Epithelial cell of prostate (primary cell): ENCODE measurements around the gene MEAF6.

Experiments
- DNase-seq: peaks from one replicate; pipeline ENCODE4 v3.0.0-alpha.2; 2011; ENCODE audit warnings: low read depth, low spot score
- H3K27ac ChIP-seq: fragments of 450-650 bp; 2 replicates; pipeline ENCODE4 v1.5.1; 2017; ENCODE audit warnings: mild to moderate bottlenecking

The MEAF6 gene

DNA sequence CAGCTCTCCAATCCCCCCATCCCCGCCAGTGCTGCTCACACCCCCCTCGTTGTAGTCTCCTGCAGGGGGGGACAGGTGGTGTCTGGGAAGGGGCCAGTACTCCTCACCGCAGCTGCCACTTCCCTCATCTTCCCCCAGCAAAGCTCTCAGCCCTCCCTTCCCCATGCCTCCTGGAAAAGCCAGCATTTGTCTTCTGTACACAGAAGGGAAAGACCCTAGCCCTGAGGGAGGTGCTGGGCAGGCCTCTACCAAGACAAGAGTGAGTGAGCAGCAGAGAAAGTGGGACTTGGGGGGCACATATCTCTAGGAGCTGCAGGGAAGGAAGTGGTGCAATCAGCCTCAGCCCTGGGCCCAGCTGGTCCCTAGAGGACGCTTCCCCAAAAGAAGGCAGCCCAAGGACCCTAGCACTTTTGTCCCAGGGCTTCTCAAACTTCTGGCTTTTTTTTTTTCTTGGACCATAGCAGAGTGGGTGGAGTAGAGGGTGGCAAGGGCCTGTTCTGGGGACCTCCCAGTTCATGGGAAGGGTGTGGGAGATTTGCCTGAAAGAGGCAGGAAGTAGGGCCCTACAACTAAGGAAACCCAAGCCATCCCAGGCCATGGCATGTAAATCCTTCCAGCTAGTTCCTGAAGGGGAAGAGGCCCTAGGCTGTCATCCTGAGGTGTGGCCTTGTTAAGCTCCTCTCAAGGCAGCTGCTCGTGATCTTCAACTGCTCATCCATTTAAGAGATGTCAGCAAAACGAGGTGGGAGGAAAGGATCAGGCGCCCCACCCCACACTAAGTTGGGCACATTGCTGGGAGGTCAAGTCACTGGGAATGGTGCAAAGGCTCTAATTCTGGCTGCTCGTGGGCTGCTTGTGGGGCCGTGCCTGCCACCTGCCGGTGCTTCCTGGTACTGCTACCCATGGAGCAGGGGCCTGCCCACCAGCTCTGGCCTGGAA, 27.6 kb downstream of the MEAF6 start:
- no peak for DNase-seq

DNA sequence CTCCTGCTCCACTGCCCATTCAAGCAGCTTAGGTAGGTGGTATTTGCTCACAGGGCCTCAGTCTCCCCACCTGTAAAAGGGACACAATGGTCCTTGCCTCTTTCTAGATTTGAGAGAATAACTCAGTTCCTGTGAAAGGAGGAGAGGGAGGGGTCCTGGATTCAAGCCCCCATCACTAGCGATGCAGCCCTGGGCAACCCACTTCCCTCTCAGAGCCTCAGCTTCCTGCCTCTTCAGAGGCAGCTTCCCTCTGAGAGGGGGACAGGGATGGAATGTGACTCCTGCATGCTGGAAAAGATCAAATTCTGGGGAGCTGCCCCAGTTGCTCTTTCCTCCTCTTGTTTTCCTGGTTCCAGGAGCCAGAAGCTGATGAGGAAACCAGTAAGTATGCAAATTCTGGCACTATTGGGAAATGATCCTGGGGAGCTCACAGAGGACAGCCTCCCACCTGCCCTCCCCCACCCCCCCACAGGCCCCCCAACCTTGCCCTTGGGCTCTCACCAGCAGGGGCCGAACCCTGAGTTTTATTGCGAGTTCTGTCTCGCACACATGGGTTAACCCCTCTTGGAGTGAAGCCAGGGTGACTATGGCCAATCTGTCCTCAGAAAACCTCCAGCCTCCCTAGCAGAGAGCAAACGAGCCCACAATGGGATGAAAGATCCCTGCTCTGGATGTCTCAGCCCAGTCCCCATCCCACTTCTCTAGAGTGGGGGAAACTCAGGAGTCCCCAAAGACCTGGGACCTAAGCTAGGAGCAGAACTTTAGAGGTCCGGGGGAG, 28.5 kb downstream of the MEAF6 start:
- no peak for DNase-seq
- H3K27ac ChIP-seq: peak overlapping the region; percentile 99

More for the DNA sequence above, 27.6 kb downstream of the MEAF6 start:
- H3K27ac ChIP-seq: peak overlapping the region; percentile 99

DNA sequence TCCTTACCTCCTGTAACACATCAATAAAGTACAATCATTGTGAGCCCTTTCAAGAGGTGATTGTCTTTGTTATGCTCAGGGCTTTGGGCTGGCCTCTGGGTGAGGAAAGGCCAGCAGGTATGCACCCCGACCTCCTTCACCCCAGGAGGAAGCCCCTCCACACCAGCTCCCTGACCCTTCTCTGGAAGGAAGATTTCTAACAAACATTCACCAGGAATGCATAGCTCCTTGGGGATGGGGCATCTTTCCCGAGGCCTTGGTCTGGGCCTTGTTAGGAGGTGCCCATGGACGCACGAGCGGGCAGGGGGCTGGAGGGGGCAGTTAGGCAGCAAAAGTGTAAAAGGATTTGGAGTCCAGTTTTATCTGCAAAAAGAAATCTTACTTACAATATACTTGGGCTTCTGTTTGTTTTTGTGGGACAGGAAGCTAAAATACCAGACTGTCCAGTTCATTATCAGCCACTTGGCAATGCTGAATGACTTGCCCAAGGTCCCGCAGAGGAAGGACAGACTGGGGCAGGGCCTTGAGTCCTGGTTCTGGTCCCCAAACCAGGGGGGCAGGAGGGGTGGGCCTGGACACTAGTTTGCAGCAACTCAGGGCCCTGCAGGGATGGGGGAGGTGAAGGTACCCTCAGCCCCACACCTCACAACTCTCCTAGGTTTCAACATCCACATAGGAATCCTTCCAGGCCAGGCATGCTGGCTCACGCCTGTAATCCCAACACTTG, 30.1 kb downstream of the MEAF6 start:
- no peak for DNase-seq
- peak overlapping the region; percentile 99 for H3K27ac ChIP-seq

DNA sequence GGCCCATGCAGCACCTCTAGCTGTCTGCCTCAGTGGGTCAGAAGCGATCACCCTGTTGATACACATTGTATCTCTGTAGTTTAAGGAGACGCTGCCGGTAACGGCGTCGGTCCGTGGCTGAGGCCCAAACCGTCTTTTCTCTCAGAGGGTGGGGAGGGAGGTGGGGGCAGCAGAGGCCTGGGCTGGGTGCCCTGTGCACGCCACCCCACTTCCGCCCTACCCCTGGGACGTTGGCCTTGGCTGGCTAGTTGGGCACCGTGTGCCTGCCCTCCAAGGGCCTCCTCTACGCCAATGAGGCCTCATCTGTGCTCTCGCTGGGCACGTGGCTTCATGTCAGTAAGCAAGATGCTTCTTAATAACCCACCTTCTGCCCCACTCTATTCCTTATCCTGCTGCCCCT, 30.8 kb downstream of the MEAF6 start:
- H3K27ac ChIP-seq: peak overlapping the region; percentile 99
- DNase-seq: no peak

DNA sequence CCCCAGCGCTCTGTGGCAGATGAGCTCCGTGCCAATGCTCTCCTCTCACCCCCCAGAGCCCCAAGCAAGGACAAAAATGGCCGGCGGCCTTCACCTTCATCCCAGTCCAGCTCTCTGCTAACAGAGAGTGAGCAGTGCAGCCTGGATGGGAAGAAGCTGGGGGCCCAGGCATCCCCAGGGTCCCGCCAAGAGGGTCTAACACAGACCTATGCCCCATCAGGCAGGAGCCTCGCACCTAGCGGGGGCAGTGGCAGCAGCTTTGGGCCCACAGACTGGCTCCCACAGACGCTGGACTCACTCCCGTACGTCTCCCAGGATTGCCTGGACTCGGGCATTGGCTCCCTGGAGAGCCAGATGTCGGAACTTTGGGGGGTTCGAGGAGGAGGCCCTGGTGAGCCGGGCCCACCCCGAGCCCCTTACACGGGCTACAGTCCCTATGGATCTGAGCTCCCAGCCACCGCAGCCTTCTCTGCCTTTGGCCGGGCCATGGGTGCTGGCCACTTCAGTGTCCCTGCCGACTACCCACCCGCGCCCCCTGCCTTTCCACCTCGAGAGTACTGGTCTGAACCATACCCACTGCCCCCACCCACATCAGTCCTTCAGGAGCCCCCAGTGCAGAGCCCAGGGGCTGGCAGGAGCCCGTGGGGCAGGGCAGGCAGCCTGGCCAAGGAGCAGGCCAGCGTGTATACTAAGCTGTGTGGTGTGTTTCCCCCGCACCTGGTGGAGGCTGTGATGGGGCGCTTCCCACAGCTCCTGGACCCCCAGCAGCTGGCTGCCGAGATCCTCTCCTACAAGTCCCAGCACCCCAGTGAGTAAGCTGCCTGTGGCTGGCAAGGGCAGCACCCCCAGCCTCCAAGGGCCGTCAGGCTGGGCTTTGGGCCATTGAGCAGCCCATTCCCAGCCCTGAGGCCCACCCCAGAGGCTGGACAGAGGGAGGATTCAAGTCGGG, 31.5 kb downstream of the MEAF6 start:
- no peak for DNase-seq
- H3K27ac ChIP-seq: peak overlapping the region; percentile 99

DNA sequence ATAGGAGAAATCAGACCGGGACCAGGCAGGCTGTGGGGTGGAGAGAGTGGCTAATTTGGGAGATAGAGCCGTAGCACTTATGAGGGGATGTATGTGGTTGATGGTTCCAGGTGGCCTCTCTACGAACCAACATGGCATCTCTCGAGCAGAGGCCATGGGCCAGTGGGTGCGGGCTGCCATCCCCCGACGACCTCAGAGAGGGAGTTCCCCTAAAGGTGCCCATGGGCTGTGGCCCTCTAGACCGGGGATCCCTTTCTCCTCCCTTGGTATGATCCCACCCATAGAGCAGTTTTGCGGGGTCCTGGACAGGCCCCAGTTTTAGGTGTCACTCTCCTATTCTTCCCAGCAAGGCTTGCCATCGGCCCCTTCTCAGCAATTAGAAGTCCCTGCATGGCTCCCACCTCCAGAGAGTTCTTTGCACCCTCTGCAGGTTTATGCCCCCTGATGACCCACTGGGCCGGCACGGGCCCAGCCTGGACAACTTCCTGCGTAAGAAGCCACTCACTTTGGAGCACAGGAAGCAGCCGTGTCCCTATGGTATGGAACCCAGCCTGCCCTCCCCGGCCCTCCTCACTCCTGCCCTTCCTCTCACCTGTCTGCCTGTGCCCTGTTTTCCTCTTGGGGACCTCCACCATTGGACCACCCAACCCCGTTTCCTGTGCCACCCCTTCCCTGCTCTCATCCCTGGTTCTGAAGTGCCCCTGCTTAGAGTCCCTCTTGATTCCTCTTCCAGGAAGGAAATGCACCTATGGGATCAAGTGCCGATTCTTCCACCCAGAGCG, 32.4 kb downstream of the MEAF6 start:
- DNase-seq: no peak
- H3K27ac ChIP-seq: peak overlapping the region; percentile 99

DNA sequence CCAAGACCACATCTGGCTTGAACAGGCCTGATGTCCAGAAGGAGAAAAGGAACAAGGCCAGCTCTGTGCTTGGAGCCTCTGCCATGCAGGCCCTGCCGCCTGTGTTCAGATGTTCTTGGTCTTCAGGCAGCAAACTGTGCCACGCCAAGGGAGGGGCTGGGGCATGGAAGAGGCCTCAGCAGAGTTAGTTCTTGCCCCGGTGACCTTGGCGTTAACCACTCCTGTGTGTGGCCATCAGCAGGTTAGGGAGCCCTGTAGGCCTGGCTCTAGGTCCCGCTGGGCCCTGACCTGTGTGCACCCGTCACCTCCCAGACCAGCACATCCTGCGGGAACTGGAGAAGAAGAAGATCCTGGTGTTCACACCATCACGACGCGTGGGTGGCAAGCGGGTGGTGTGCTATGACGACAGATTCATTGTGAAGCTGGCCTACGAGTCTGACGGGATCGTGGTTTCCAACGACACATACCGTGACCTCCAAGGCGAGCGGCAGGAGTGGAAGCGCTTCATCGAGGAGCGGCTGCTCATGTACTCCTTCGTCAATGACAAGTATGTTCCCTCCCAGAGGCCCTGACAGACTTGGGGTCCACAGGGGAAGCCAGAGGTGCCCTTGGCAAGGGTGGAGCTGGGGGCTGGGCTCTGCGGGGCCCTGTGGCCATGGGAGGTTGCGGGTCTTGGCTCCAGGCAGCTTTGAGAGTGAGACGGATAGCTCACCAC, 33.1 kb downstream of the MEAF6 start:
- no peak for DNase-seq
- peak overlapping the region; percentile 99 for H3K27ac ChIP-seq

DNA sequence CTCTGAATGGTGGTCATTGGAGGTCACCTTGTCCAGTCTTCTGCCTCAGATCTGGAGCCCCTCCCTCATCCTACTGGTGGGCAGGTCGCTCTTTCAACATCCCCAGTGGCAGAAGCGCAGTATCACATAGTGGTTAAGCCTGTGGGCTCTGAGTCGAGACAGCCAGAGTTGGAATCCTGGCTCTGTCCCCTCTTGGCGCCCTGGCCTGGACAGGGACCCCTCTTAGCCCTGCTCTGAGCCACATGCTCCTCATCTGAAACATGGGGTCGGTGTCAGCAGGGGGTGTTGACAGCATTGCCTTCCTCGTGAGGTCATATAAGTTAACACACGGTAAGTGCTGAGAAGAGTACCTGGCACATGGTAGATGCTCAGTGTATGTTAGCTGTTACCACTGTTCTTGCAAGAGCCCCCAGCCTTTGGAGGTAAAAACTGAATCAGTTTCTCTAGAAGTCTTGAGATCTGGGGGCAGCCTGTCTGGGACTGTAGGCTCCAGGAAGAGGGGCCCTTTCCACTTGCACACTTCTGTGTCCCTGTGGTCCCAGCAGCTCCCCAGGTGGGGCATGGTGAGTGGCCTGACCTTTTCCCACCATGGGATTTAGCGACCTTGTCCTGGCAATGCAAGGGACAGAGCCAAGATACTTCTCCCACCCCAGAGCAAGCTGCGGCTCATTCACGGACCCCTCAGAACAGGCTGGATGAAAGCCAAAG, 33.8 kb downstream of the MEAF6 start:
- peak overlapping the region; percentile 99 for H3K27ac ChIP-seq
- no peak for DNase-seq

DNA sequence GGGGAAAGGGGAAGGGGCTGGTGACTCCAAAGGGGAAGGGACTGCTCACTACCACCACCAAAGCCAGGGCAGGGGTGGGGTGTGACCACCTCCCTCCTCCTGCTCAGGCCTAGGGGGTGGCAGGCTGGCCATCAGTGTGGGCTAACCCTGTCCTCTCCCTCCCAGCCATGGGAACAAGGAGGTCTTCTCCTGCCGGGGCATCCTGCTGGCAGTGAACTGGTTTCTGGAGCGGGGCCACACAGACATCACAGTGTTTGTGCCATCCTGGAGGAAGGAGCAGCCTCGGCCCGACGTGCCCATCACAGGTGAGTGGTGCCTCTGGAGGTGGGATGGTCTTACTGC, 34.5 kb downstream of the MEAF6 start:
- peak overlapping the region; percentile 99 for H3K27ac ChIP-seq
- DNase-seq: no peak

DNA sequence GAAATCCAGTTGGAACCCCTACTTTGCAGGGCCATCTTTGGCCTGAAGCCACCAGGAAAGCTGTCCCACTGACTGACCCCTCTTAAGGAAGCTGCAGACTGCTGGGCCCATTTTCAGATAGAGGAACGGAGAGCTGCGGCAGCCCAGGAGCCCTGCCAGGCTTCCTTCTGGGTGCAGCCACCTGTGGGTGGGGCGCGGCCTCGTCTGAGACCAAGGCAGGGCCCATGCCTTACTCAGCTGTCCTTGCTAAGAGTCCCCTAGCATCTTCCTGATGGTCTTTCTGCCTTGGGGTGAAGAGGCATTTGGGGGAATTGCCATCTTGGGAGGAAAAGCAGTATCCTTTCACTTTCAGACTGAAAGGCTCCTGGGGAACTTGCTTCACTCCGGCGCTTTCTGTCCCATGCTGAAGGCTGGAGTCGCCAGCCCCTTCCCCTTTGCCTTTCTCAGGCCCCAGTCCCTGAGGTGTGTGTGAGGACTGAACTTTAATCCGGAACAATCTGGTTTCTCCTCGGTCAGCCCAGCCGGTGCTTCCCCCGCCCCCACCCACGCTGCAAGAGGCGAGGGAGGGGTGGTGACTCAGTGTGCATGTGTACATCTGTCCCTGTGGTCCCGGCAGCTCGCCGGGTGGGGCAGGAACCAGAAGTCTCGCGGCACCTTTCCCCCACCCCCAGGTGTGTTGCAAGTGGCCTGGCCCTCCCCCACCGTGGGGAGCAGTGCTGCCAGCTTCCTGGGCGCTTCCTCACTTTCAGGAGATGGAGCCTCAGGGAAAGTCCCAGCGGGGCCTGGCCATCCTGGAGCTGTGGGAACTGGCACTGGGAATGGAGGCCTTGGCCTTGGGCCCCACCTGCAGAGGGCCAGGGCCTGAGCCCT, 35.1 kb downstream of the MEAF6 start:
- H3K27ac ChIP-seq: peak overlapping the region; percentile 99

DNA sequence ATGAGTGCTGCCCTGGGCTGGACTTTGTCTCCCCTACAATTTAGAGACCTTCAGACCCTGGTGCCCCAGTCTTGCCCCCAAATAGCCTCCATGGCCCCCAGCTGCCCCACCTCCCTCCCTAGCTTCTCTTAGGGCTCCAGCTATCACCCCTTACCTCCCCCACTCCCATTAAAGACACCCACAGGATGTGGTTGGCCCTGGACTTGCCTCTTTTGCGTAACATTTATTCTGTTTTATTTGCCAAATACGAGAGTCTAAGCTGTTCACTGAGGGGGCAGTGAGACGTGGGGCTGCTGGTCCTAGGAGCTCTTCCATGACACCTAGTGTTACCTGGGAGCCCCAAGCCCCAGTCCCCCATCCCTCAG, 35.7 kb downstream of the MEAF6 start:
- DNase-seq: no peak
- peak overlapping the region; percentile 99 for H3K27ac ChIP-seq

More for the DNA sequence above, 35.1 kb downstream of the MEAF6 start:
- DNase-seq: peak; percentile 96

DNA sequence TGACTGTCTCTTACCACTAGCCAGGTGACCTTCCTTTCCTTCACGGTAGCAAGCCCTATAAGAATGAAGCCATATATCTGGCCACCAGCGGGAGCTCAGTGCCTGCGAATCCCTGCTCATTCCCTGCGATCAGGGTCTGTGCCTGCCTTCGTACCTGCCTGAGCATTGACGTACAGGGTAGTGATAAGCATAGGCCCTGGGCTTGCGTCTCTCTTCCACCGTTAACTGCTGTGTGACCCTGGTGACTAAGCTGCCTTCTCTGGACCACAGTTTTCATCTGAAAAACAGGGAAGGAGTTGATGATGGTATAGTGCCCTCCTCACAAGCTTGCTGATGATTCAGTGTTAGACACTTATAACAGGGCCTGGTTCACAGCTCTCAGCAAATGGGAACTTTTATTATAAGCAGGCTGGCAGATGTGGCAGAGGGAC, 36.1 kb downstream of the MEAF6 start:
- no peak for DNase-seq
- peak overlapping the region; percentile 99 for H3K27ac ChIP-seq

DNA sequence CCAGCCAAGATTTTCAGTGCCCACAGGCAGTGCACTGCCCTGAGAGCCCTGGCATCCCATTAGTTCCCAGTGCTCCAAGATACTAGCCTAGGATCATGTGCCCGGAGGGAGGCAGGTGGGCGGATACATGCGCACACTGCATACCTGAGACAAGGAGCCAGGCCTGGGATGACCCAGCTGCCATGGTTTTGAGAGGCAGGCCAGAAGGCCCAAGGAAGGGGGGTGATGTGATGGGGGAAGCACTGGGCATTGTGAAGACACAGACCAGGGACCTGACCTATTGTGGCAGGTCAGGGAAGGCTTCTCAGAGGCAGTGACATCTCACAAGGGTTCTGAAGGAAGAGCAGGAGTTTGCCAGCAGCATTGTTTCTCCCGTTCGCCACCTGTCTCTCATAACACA, 36.6 kb downstream of the MEAF6 start:
- peak overlapping the region; percentile 99 for H3K27ac ChIP-seq
- DNase-seq: no peak

DNA sequence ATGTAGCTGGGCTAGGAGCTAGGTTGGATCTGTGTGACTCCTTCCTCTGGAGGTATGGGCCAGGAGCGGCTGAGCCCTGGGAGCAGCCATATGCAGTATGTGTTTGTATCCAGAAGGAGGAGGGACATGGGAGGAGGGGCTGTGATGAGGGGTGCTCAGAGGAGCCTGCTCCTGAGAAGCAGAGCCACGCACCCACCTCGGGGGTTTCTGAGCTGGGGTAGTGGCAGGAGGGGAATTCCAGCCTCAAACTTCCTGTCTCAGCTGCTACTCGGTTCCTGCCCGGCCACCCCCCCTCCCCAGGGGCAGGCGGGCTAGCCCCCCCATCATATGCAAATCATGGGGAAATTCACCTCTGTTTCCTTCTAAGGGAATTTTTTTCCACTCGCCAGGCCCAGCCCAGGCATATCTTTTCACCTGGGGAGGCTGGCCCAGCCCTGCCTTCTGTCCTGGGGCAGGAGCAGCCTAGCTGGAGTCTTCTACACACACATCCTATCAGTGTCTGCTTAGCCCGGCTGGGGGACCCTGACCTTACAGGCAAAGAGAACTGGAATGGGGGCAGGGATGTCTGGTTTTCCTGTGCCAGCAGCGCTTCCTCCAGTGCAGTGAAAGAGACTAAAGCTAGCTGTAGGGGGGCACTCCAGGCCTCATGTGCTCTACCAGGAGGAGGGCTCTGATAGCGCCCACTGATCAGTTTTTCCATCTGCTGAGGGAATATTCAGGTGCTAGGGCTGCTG, 37.2 kb downstream of the MEAF6 start:
- no peak for DNase-seq

DNA sequence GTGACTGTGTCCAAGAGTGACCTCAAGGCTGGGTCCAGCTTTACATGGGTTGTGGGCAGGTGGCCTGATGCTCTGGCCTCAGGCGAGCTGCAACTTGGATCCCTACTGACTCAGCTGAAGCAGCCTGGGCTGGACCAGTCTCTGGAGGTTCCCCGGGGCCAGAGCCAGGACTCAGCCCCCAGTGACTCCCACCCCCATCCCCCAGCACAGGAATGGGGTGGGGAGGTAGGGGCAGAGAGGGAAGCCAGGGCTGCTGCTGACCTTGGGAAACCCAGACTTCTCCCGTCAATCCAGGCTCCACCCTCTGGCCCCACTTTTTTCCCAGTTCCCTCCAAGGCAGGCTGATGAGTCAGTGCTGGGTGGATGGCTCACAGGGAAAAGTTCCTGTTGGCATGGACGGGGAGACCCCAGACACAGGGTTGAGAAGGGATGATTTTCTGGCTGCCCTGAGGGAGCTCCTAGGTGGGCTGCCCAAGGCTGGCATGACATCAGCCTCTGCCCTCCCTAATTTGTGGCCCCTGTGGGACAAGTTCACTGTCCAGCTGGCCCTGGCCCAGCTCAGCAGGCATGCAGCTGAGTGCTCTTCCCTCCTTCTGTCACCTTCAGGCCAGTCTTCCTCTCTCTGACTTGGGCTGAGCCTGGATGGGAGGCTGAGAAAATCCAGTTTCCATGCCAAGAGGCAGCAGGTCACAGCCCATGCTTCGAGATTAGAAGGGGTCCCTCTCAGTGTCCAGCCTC, 37.9 kb downstream of the MEAF6 start:
- no peak for DNase-seq
- H3K27ac ChIP-seq: peak overlapping the region; percentile 99

More for the DNA sequence above, 37.2 kb downstream of the MEAF6 start:
- H3K27ac ChIP-seq: peak overlapping the region; percentile 99
